ENCODE results near the gene ALDOA.

ALDOA gene

GRCh38 chr16:30041841-30042240 lies 23.7 kb upstream of the ALDOA start:
- no peak for DNase-seq (ENCODE audit: low read depth in 2 of 2)

DNA sequence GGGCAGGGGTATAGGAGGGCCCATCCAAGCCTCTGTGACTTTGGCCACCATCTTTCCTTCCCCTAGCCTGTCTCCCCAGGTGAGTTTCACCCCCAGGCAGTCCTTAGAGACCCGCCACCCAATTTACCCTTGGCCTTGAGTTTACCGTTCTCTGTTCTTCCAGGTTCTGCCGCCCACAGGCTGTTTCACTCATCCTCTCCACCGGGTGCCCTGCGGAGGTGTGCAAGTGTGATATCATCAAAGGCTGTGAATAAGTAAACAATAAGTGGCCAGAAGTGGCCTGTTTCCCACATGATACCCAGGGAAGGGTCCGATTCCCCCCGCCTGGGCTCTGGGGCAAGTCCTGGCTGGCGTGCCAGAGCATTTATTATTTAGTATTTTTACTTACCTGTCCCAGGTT lies 19.4 kb upstream of the ALDOA start:
- DNase-seq (ENCODE audit: low read depth in 2 of 2), result no peak

- no peak for DNase-seq (ENCODE audit: low read depth in 2 of 2)
Measured at GRCh38 chr16:30046588-30046987, 19.0 kb upstream of the ALDOA start.

DNA sequence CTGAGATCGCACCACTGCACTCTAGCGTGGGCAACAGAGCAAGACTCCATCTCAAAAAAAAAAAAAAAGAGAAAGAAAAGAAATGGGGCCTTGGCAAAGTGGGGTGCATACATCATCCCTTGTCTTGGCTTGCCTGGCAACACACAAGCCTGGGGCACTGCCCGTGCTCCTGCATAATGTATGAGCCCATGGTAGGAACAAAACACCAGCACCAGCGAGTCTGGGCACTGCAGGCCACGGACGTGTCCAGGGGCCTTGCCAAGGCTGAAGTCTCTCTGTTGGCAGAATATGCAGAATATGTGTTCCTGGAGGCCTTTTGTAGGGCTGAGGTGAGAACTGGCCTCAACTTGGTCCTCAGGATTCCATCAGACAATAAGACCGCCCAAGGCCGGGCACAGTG lies 15.7 kb upstream of the ALDOA start:
- no peak for DNase-seq (ENCODE audit: low read depth in 2 of 2)

GRCh38 chr16:30051518-30051917 lies 14.0 kb upstream of the ALDOA start:
- no peak for DNase-seq (ENCODE audit: low read depth in 2 of 2)

DNA sequence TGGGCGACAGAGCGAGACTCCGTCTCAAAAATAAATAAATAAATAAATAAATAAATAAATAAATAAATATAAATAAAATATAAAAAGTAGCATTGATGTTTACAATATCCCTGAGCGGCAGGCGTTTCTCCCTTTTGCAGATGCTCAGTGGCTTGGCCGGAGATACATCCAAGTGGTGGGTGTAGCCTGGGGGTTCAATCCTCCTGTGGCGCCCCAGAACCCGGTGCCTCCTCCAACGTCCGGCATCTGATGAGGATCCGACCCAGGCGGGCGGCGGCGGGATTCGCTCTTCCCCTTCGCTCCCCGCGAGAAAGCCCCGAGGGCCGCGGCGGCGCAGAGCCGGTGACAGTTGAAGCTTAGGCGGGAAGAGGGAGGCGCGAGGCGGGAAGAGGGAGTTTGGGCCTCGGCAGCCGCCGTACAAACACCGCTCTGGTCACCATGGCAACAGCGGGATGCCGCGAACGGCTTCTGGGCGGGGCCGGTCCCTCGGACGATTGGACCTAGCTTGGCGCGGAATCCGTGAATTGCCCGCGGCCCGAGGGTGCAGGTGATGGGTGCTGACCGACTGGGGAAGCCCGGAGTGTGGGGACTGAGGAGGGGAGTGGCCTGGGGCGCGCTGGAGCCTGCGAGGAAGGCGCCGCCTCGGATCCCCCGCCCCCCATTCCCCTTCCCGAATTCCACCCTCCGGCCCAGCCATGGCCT lies 12.7 kb upstream of the ALDOA start:
- peak; percentile 91 to 94 for DNase-seq (ENCODE audit: low read depth in 2 of 2)

DNA sequence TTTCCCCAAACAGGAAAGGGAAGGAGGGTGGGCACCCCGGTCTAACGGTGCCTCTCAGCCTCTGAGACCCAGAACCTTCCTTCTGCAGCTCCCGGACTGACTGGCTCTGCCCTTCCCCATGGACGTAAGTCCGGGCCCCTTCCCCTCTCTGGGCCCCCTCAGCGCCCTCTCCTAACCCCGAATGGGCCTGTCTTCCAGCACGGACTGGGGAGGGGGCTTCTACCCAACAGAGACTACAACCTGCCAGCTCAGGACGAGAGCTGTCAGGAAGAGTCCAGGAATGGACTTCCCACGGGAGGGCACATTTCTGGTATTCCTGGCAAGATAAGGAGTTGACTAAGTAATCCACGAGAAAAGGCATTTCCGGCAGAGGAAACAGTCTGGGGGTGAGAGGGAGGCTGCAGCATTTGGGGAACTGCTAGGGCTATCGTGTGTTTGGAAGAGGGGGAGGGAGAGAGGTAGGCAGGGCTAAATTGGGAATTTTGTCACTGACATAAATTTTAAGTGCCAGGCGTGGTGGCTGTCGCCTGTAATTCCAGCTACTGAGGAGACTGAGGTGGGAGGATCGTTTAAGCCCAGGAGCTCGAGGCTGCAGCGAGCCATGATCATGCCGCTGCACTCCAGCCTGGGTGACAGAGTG lies 12.1 kb upstream of the ALDOA start:
- DNase-seq (ENCODE audit: low read depth in 2 of 2), result no peak

GRCh38 chr16:30054451-30054850 lies 11.1 kb upstream of the ALDOA start:
- DNase-seq (ENCODE audit: low read depth in 2 of 2), result no peak

DNA sequence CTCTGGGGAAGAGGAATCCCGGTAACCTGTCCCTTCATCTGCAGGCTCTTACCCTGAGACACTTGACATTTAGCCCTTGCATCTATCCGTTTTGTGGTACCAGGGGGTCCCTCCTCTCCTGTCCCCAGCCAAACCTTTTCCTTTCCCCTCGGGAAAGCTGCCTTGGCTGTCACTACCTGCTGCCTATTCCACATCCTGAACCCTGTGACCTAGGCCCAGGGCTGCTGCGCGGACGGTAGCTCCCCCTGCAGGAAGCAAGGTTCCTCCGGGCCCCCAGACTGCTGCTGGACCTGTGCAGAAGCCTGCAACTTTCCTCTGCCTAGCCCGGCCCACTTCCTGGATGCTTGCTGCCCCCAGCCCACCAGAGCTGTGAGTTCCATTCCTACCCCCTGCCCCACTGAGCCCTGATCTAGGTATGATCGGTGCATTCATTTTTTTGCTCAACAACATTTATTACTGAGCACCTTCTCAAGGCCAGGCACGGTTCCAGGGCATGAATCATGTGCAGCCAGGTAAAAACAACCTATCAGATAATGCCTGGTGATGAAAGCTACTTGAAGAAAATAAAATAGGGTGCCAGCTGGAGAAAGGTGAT lies 10.5 kb upstream of the ALDOA start:
- peak in 1 of 2 donors; percentile 55 for DNase-seq (ENCODE audit: low read depth in 2 of 2)

DNA sequence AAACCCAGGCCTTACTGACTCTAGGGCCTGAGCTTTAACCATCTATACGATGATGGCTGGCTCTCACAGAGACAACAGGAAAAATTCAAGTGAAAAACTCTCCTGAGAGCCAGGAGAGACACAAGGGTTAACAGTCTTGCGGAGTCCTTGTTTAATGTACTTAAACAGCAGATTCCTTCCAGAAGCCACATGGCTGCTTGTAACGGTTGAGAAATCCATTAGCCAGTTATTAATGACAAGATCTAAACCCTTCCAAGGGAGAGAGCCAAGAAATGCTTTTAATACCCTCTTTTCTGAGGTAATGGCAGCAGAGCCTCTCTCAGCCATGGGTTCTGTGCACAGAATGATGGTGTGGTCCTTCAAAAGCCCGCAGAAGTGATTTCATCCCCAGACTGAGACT lies 5.2 kb upstream of the ALDOA start:
- no peak for DNase-seq (ENCODE audit: low read depth in 2 of 2)

DNA sequence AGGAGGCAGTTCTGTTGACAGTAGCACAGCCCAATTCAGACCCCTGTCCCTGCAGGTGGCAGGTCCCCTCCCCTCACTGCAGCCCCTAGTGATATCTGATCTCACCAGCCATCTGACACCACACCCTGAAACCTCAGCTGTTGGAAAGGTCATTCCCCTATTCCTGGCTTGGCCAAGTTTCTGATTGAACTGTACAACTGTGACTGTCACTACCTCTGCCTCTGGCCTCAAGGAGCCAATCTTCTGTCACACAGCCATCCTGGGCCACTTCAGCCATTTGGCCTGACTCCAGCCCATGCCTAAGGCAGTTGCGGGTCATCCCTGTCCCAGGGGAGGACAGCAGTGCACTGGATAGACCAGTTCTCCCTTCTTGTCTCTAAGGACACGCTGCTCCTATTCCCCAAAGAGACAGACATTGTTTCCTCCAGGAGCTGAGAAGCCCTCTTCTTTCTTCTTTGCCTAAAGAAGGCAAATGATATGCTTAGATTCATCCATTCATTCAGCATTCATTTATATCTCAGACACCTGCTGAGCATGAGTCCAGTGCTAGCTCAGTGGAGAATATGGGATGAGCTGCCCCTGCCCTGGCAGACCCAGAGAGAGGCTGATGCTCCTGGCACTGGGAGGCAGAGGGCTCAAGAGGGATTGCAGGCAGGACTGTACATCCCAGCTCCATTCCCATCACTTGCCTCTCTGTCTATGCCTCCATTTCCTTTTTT lies 4.6 kb upstream of the ALDOA start:
- no peak for DNase-seq (ENCODE audit: low read depth in 2 of 2)

- DNase-seq (ENCODE audit: low read depth in 2 of 2), result no peak
Measured at GRCh38 chr16:30063278-30063892, 2.2 kb upstream of the ALDOA start.

GRCh38 chr16:30063893-30064728 lies 1.4 kb upstream of the ALDOA start:
- peak; percentile 51 to 56 for DNase-seq (ENCODE audit: low read depth in 2 of 2)

- DNase-seq (ENCODE audit: low read depth in 2 of 2), result no peak
Measured at GRCh38 chr16:30064729-30065101, 845 bp upstream of the ALDOA start.

DNA sequence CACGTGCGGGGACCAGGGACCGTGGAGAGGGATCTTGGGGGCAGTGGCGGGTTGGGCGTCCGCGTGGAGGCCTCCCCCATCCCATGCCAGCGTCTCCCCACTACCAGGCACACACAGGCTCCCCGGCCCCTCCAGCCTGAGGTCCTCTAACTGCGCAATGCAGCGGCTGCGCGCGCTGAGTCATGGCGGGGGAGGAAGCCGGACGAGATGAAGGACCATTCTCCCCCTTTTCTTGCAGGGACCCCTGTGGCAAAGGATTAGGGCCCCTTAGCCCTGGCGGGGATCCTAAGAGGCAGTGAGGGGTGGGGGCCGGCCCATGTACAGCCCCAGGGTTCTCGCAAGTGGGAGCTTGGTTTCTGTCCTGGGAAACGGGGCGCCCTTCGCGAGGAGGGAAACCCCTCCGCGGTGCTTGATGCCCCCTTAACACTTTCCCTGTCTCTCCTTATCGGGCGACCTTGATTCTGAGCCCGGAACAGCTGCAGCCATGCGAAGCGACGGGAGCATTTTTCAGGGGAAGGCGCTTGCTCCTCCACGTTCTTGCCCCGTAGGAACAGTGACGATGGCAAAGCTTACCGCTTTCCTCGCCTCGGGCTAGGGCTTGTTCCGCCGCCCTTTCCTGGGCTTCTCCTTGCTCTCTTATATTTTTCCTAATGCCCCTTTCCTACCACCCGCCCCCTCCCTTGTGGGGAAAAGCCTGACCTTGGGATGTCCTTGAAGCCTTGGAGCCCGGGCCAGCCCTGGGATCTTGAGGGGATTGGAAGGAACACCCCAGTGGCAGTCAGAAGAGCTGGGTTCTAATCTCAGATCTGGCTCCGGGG lies 592 bp downstream of the ALDOA start:
- DNase-seq (ENCODE audit: low read depth in 2 of 2), result peak in 1 of 2 donors; percentile 21

GRCh38 chr16:30066761-30067583 lies 1.4 kb downstream of the ALDOA start:
- DNase-seq (ENCODE audit: low read depth in 2 of 2), result no peak

GRCh38 chr16:30067584-30067916 lies 2.0 kb downstream of the ALDOA start:
- DNase-seq (ENCODE audit: low read depth in 2 of 2), result no peak

GRCh38 chr16:30068333-30068732 lies 2.8 kb downstream of the ALDOA start:
- DNase-seq (ENCODE audit: low read depth in 2 of 2), result no peak

- DNase-seq (ENCODE audit: low read depth in 2 of 2), result peak in 1 of 2 donors; percentile 38
Measured at GRCh38 chr16:30068750-30069610, 3.4 kb downstream of the ALDOA start.

Data from stimulated activated CD8-positive, alpha-beta memory T cell treated with anti-CD3 and anti-CD28 coated beads, Interleukin-2, amount 100 ng/mL, for 48 hours (primary cell).